ENCODE results near the gene PDIA4.
"Not testable (repeated sequence)": the region's sequence is repeated elsewhere in the genome, so short reads cannot be mapped to it uniquely, and the experiment has no call there.

PDIA4 gene

DNA sequence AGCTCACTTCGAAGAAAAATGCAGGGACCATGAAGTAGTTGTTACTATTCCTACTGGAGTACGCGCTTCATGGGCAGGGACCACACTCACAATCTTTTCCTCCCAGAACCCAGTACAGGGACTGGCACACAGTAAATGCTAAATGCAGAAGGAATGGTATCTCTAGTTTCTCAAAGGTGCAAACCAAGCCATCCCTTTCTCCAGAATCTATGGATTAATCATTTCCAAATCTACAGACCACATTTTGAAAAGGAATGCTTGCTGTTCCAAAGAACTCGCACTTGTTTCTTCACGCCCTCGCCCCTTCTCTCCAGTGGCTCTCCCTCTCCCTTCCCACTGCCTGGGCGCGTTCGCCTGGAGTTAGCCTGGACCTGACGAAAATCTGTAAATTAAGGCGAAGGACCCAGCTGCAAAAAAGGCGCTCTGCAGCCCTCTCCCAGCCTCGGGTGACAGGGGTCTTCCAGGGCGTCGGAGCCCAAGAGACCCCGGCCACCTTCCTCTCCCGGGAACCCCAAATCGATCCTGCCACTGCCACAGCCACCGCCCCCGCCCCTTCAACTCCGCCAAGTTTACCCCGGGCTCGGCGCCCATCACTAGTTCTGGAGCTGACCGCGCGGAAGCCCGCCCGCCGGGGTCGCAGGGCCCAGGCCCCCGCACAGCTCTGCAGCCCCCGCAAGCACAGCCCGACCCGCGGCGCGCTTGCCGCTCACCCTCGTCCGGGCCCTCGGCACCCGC, 527 bp downstream of the PDIA4 start:
- Histone ChIP-seq H3K4me1 (ENCODE audit: control insufficient read depth, insufficient read depth, low read length) (peaks cover 11% of the 10 kb centered on the region), H3K9ac (ENCODE audit: low read length) (peak overlapping the region; percentile 78)

DNA sequence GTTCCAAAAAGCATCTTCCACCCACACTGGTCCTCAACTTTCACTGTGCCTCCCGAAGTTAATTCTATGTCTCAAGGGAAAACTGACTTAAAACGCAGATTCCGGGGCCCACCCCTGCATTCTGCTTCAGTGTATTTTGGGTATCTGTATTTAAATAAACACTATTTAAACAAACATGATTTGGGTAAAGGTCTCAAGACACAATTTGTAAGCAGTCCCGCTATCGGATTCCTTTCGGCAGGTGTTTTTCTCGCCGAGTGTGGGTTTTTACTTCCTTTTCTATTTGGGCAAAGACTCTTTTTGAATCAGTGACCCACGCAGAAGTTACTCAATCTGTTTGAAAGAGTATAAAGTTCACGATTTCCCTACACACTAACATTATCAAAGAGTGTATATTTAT, 1.2 kb downstream of the PDIA4 start:
- Histone ChIP-seq H3K27me3 (ENCODE audit: control insufficient read depth, insufficient read depth, low read length) (no peaks in the 10 kb centered on the region), H3K9ac (ENCODE audit: low read length) (peak overlapping the region; percentile 78), H3K36me3 (ENCODE audit: control insufficient read depth, insufficient read depth, low read length) (no peaks in the 10 kb centered on the region), H3K9me3 (ENCODE audit: control insufficient read depth, low read length) (no peaks in the 10 kb centered on the region), H3K4me1 (ENCODE audit: control insufficient read depth, insufficient read depth, low read length) (peaks cover 11% of the 10 kb centered on the region), H3K4me3 (ENCODE audit: low read length) (no peak overlapping the region)

More for the DNA sequence above, 527 bp downstream of the PDIA4 start:
- H3K36me3 ChIP-seq (ENCODE audit: control insufficient read depth, insufficient read depth, low read length), result no peaks in the 10 kb centered on the region
- H3K4me3 ChIP-seq (ENCODE audit: low read length), result peak overlapping the region; percentile 23
- H3K9me3 ChIP-seq (ENCODE audit: control insufficient read depth, low read length), result no peaks in the 10 kb centered on the region
- H3K27me3 ChIP-seq (ENCODE audit: control insufficient read depth, insufficient read depth, low read length), result no peaks in the 10 kb centered on the region

DNA sequence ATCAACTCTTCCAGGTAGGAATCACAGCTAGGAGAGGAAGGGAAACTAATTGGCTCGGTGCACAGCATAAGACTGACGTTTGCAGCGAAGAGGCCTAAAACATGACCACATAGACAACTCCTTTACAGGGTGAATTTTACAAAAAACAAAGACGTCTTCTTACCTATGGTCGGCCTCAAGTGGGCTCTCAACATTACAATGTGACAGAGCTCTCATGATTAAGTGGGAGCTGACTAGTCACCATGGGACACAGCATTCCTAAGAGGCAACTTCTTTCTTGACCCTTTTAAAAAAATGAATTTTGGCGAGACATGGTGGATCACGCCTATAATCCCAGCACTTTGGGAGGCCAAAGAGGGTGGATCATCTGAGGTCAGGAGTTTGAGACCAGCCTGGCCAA, 4.6 kb downstream of the PDIA4 start:
- no peak overlapping the region for H3K9ac ChIP-seq (ENCODE audit: low read length)
- H3K4me3 ChIP-seq (ENCODE audit: low read length), result no peak overlapping the region
- no peaks in the 10 kb centered on the region for H3K9me3 ChIP-seq (ENCODE audit: control insufficient read depth, low read length)
- peaks cover 11% of the 10 kb centered on the region for H3K4me1 ChIP-seq (ENCODE audit: control insufficient read depth, insufficient read depth, low read length)
- H3K36me3 ChIP-seq (ENCODE audit: control insufficient read depth, insufficient read depth, low read length), result peaks cover 6% of the 10 kb centered on the region
- H3K27me3 ChIP-seq (ENCODE audit: control insufficient read depth, insufficient read depth, low read length), result no peaks in the 10 kb centered on the region

DNA sequence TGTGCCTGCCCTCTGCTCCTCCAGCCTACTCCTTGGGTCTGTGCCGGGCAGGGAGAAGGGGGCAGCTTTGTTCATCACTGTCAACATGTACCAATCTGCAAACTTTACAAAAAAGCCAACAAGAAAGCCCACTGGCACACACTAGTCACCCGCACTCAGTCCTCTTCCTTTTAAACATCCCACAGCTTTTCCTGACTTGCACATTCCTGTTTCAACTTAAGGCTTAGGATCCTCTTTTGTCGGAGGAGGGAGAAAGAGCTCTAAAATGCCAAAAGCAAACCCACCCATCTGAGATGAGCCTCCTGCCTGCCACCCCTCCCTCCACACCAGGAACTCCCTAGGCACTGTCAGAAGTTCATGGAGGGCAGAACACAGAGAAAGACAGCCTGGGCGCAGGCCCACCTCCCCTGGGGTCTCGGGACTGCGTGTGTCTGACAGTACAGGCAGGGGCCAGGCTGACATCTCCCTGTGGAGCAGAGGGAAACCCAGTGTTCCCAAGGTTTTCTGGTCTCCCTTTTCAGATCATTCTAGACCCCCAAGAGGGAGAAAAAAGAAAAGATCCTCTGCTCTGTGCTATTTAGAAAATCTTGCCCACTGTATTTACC, 5.4 kb downstream of the PDIA4 start:
- Histone ChIP-seq H3K4me3 (ENCODE audit: low read length) (no peak overlapping the region), H3K9ac (ENCODE audit: low read length) (peak overlapping the region; percentile 7), H3K27me3 (ENCODE audit: control insufficient read depth, insufficient read depth, low read length) (no peaks in the 10 kb centered on the region), H3K4me1 (ENCODE audit: control insufficient read depth, insufficient read depth, low read length) (peaks cover 11% of the 10 kb centered on the region), H3K36me3 (ENCODE audit: control insufficient read depth, insufficient read depth, low read length) (peaks cover 6% of the 10 kb centered on the region), H3K9me3 (ENCODE audit: control insufficient read depth, low read length) (no peaks in the 10 kb centered on the region)

- Histone ChIP-seq H3K9ac (ENCODE audit: low read length) (no peak overlapping the region), H3K36me3 (ENCODE audit: control insufficient read depth, insufficient read depth, low read length) (peaks cover 6% of the 10 kb centered on the region), H3K27me3 (ENCODE audit: control insufficient read depth, insufficient read depth, low read length) (no peaks in the 10 kb centered on the region), H3K9me3 (ENCODE audit: control insufficient read depth, low read length) (no peaks in the 10 kb centered on the region), H3K4me3 (ENCODE audit: low read length) (no peak overlapping the region), H3K4me1 (ENCODE audit: control insufficient read depth, insufficient read depth, low read length) (peaks cover 9% of the 10 kb centered on the region)
Observed at GRCh38 chr7:149021725-149022062, 6.6 kb downstream of the PDIA4 start.

GRCh38 chr7:149020483-149020882, 7.8 kb downstream of the PDIA4 start:
- Histone ChIP-seq H3K9ac (ENCODE audit: low read length) (no peak overlapping the region), H3K9me3 (ENCODE audit: control insufficient read depth, low read length) (no peaks in the 10 kb centered on the region), H3K36me3 (ENCODE audit: control insufficient read depth, insufficient read depth, low read length) (peaks cover 6% of the 10 kb centered on the region), H3K27me3 (ENCODE audit: control insufficient read depth, insufficient read depth, low read length) (no peaks in the 10 kb centered on the region), H3K4me1 (ENCODE audit: control insufficient read depth, insufficient read depth, low read length) (no peaks in the 10 kb centered on the region), H3K4me3 (ENCODE audit: low read length) (no peak overlapping the region)

DNA sequence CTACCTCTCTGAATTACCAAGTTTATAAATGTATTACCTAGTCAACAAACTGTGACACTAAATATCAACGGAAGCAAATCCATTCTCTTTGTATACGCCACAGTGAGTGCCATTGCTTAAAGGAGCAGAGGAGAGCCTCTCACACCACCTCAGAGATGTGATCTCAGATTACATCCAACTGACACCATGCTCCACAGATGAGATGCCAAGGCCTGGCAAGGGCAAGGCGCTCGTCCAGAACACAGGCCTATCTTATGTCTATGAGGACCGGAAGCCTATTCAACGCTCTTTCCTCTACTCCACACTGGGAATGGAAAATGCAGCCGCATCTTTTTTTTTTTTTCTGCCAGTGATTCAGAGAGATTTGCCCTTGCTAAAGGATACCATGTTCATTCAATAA, 11.4 kb downstream of the PDIA4 start:
- no peaks in the 10 kb centered on the region for H3K4me1 ChIP-seq (ENCODE audit: control insufficient read depth, insufficient read depth, low read length)
- peaks cover 14% of the 10 kb centered on the region for H3K36me3 ChIP-seq (ENCODE audit: control insufficient read depth, insufficient read depth, low read length)
- no peak overlapping the region for H3K4me3 ChIP-seq (ENCODE audit: low read length)
- H3K27me3 ChIP-seq (ENCODE audit: control insufficient read depth, insufficient read depth, low read length), result no peaks in the 10 kb centered on the region
- H3K9ac ChIP-seq (ENCODE audit: low read length), result no peak overlapping the region
- H3K9me3 ChIP-seq (ENCODE audit: control insufficient read depth, low read length), result no peaks in the 10 kb centered on the region

- Histone ChIP-seq H3K9me3 (ENCODE audit: control insufficient read depth, low read length) (no peaks in the 10 kb centered on the region), H3K9ac (ENCODE audit: low read length) (no peak overlapping the region), H3K27me3 (ENCODE audit: control insufficient read depth, insufficient read depth, low read length) (no peaks in the 10 kb centered on the region), H3K4me3 (ENCODE audit: low read length) (no peak overlapping the region), H3K4me1 (ENCODE audit: control insufficient read depth, insufficient read depth, low read length) (no peaks in the 10 kb centered on the region), H3K36me3 (ENCODE audit: control insufficient read depth, insufficient read depth, low read length) (peaks cover 20% of the 10 kb centered on the region)
Observed at GRCh38 chr7:149014309-149014708, 14.0 kb downstream of the PDIA4 start.

DNA sequence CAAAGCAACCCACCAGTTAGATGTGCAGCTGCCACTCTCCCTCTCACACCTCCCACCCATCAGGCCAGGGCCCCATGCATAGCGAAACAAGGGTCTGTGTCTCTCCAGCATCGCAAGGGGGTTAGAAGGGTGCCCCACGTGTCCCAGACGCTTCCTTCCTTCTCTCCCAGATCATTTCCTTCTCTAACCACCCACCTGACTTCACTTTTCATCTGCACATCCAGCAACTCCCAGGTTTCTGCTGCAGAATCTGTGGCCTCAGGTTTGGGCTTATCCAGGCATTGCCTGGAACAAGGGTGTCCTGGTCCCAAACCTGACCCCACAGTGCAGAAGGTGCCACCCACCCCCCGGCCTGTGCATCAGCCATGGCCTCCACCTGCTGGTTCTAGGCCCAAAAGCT, 14.4 kb downstream of the PDIA4 start:
- Histone ChIP-seq H3K9me3 (ENCODE audit: control insufficient read depth, low read length) (no peaks in the 10 kb centered on the region), H3K4me3 (ENCODE audit: low read length) (no peak overlapping the region), H3K36me3 (ENCODE audit: control insufficient read depth, insufficient read depth, low read length) (peaks cover 22% of the 10 kb centered on the region), H3K9ac (ENCODE audit: low read length) (no peak overlapping the region), H3K4me1 (ENCODE audit: control insufficient read depth, insufficient read depth, low read length) (no peaks in the 10 kb centered on the region), H3K27me3 (ENCODE audit: control insufficient read depth, insufficient read depth, low read length) (no peaks in the 10 kb centered on the region)

GRCh38 chr7:149012730-149013129, 15.6 kb downstream of the PDIA4 start:
- not testable (repeated sequence) for H3K4me3 ChIP-seq (ENCODE audit: low read length); H3K27me3 ChIP-seq (ENCODE audit: control insufficient read depth, insufficient read depth, low read length); H3K4me1 ChIP-seq (ENCODE audit: control insufficient read depth, insufficient read depth, low read length); H3K9ac ChIP-seq (ENCODE audit: low read length); H3K9me3 ChIP-seq (ENCODE audit: control insufficient read depth, low read length)
- H3K36me3 ChIP-seq (ENCODE audit: control insufficient read depth, insufficient read depth, low read length), result peaks cover 29% of the 10 kb centered on the region

DNA sequence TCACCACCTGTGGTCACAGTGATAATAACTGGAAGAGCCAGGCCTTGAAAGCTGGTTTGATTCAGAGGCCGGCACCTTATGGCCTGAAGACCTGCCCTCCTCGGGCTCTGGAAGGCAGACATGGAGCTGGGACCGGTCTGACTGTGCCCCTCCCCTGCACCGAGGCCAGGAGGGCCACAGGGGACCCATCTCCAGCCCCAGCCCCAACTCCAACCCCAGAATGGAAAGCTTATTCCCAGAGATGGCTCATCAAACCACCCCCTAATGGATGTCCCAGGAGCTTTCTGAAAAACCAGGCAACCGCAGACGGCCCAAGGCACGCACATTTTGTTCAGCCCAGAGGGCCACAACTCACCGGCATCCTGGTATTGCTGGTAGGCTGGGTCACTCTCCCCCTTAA, 16.8 kb downstream of the PDIA4 start:
- no peak overlapping the region for H3K9ac ChIP-seq (ENCODE audit: low read length)
- no peaks in the 10 kb centered on the region for H3K27me3 ChIP-seq (ENCODE audit: control insufficient read depth, insufficient read depth, low read length)
- H3K36me3 ChIP-seq (ENCODE audit: control insufficient read depth, insufficient read depth, low read length), result peaks cover 40% of the 10 kb centered on the region
- no peaks in the 10 kb centered on the region for H3K9me3 ChIP-seq (ENCODE audit: control insufficient read depth, low read length)
- H3K4me3 ChIP-seq (ENCODE audit: low read length), result no peak overlapping the region
- H3K4me1 ChIP-seq (ENCODE audit: control insufficient read depth, insufficient read depth, low read length), result no peaks in the 10 kb centered on the region

DNA sequence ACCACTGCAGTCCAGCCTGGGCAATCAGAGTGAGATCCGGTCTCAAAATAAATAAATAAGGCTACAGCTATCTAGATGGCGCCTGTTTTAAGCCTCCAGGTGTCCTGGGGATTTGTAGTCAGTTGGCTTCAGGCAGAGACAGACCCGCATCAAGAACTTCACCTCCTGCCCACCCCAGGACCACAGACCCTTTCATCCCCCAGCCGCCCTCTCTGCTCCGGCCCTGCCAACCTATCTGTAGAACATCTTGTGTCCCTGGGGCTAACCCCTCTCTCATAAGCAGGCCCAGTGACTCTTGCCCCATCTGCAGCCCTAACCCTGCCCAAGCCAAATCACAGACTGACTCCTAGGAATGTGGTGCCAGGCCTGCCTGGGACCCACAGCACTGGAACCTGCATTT, 17.9 kb downstream of the PDIA4 start:
- no peaks in the 10 kb centered on the region for H3K9me3 ChIP-seq (ENCODE audit: control insufficient read depth, low read length)
- H3K9ac ChIP-seq (ENCODE audit: low read length), result no peak overlapping the region
- H3K27me3 ChIP-seq (ENCODE audit: control insufficient read depth, insufficient read depth, low read length), result no peaks in the 10 kb centered on the region
- H3K4me1 ChIP-seq (ENCODE audit: control insufficient read depth, insufficient read depth, low read length), result no peaks in the 10 kb centered on the region
- H3K36me3 ChIP-seq (ENCODE audit: control insufficient read depth, insufficient read depth, low read length), result peaks cover 44% of the 10 kb centered on the region
- no peak overlapping the region for H3K4me3 ChIP-seq (ENCODE audit: low read length)

Data from mucosa of stomach (tissue), 1 donor.